ENCODE data around the gene ID2.

The ID2 gene

GRCh38 chr2:8654483-8654882 lies 27.4 kb upstream of the ID2 start:
- no peak for DNase-seq (ENCODE audit: low spot score)
- TF ChIP-seq, protein P1, sequence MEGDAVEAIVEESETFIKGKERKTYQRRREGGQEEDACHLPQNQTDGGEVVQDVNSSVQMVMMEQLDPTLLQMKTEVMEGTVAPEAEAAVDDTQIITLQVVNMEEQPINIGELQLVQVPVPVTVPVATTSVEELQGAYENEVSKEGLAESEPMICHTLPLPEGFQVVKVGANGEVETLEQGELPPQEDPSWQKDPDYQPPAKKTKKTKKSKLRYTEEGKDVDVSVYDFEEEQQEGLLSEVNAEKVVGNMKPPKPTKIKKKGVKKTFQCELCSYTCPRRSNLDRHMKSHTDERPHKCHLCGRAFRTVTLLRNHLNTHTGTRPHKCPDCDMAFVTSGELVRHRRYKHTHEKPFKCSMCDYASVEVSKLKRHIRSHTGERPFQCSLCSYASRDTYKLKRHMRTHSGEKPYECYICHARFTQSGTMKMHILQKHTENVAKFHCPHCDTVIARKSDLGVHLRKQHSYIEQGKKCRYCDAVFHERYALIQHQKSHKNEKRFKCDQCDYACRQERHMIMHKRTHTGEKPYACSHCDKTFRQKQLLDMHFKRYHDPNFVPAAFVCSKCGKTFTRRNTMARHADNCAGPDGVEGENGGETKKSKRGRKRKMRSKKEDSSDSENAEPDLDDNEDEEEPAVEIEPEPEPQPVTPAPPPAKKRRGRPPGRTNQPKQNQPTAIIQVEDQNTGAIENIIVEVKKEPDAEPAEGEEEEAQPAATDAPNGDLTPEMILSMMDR (IDR thresholded peaks at IDR 0.05; ENCODE audit: borderline replicate concordance, control extremely low read depth, extremely low read depth, insufficient read depth, missing control alignments): no peak
- in situ Hi-C loops (cut with MboI; ENCODE audit: low sequenced_read_pairs, unreplicated experiment): no loop called here

DNA sequence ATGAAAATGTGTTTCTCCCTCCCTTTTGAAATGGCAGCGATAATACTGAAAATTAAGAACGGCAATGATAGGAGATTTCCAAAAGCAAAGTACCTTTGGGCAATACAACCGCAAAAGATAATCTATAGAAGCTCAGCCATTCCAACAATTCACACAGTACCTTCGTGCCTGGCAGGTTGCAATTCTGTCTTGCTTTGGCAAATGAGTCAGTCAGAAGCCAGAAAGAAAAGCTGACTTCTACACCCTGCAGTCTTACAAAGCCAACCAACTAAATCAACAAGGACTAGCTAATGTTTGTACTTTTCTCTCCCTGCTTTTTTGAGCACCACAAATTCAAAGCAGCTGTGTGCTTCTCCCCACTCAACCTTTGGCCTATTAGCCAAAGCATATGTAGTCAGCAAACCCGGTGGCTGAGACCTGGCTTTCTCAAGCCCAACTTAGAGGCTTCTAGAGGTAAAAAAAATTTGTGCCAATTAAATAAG lies 25.7 kb upstream of the ID2 start:
- TF ChIP-seq, protein P1 (IDR thresholded peaks at IDR 0.05; ENCODE audit: borderline replicate concordance, control extremely low read depth, extremely low read depth, insufficient read depth, missing control alignments): no peak
- in situ Hi-C loops (cut with MboI; ENCODE audit: low sequenced_read_pairs, unreplicated experiment): no loop called here
- DNase-seq (ENCODE audit: low spot score): no peak

DNA sequence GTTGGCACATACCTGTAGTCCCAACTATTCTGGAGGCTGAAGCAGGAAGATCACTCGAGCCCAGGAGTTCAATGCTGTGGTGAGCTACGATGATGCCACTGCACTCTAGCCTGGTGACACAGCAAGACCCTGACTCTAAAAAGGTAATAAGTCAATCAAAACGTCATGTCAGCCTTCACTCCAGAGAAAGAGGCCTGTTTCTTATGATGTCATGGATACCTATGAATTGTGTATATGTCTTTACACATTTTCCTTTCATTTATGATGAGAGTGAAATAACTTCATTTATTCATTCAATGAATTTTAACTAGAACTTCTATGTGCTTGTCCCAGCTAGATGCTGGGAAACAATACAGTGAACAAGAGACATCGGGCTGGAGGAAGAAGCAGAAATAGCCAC lies 25.0 kb upstream of the ID2 start:
- TF ChIP-seq, protein P1 (IDR thresholded peaks at IDR 0.05; ENCODE audit: borderline replicate concordance, control extremely low read depth, extremely low read depth, insufficient read depth, missing control alignments): no peak
- in situ Hi-C loops (cut with MboI; ENCODE audit: low sequenced_read_pairs, unreplicated experiment): no loop called here
- no peak for DNase-seq (ENCODE audit: low spot score)

DNA sequence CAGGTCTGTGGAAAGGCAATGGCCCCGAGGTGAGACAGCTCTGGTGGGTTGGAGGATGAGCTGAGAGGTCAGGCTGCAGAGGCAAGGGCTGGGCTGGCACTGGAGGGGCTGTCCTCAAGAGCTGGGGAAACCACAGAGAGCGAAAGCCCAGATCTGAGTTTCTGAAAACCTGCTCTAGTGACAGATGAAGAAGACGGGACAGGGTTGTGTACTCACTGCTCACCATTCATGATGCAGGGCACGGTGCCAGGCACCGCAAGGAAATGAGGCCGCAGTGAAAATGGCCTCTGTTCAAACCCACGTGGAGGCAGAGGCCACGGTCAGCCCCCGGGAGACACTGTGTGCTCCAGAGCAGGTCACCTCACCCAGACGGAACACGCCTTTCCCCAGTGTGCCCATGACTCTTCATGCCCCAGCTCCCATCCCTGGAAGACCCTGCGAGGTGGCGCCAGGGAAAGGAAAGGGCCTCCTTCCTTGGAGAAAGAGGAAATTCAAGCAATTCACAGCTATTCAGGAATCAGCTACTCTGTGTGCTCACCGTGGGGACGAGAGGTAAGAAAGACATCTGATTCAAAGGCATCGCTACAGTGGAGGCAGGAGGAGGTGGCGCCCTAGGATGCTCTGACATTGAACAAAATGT lies 24.3 kb upstream of the ID2 start:
- DNase-seq (ENCODE audit: low spot score): no peak
- TF ChIP-seq, protein P1 (IDR thresholded peaks at IDR 0.05; ENCODE audit: borderline replicate concordance, control extremely low read depth, extremely low read depth, insufficient read depth, missing control alignments): no peak
- in situ Hi-C loops (cut with MboI; ENCODE audit: low sequenced_read_pairs, unreplicated experiment): no loop called here

DNA sequence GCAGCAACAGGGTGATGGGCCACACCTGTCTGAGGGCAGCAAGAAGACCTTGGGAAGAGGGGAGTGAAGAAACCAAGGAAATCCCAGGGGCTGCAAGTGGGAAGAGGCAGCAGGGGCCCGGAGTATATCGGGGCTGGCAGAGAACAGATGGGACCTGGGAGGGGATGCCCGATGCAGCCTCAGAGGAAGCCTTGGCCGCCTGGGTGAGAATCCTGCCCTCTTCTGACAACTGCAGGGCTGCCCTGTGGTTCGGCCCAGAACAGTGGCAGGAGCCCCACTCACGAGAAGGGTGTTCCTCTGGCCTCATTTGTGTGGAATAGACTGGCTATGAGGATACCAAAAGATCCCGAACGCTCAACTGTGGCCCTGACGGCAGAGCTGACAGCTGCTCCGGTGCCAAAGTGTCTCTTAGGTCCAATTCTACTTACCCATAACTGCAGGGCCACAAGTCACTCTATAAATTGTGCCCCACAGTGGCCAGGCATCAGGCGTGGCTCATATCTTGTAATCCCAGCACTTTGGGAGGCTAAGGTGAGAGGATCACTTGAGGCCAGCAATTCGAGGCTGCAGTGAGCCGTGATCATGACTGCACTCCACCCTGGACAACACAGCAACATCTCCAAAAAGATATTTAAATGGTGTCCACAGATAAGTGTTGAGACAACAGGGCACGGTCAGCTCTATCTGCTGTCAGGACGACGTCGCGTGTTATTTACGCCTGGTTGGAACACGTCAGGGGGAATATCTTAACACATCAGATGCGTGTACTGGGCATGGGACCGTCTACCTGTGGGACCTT lies 23.6 kb upstream of the ID2 start:
- TF ChIP-seq, protein P1 (IDR thresholded peaks at IDR 0.05; ENCODE audit: borderline replicate concordance, control extremely low read depth, extremely low read depth, insufficient read depth, missing control alignments): no peak
- no peak for DNase-seq (ENCODE audit: low spot score)
- in situ Hi-C loops (cut with MboI; ENCODE audit: low sequenced_read_pairs, unreplicated experiment): no loop called here

DNA sequence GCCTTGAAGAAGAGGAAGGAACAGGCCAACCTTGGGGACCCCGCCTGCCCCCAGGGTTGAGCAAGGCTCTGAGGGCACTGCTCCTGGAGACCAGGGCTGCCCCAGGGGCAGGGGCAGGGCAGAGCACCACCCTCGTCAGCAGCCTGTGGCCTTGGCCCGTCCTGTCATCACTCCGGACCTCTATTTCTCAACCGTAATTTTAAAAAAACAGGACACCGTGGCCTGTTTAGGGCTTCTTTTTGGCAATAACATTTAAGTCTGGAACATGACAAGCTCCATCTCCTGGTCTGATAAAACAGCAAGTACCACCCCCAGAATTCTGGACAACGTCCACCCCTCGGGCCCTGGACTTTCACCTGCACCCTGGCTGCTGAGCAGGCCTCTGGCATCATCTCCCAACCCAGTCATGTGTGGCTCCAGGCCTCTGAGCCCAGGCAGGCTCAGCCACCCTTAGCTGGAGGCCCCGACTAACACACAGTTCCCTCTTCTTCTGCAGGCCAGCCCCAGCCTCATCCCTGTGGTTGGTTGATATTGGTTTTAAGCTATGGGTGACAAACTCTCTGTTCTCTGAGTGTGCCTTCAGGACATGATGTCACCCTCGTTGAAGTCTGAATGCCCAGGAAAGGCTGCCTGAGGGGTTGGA lies 22.6 kb upstream of the ID2 start:
- TF ChIP-seq, protein P1 (IDR thresholded peaks at IDR 0.05; ENCODE audit: borderline replicate concordance, control extremely low read depth, extremely low read depth, insufficient read depth, missing control alignments): no peak
- in situ Hi-C loops (cut with MboI; ENCODE audit: low sequenced_read_pairs, unreplicated experiment): no loop called here
- no peak for DNase-seq (ENCODE audit: low spot score)

Data from GM13976 (cell line).